KG1 (cell line): ENCODE data around the gene TCF21.
A peak's percentile ranks its signal among the peaks of the same experiment; 100 is the strongest.
"Not testable (repeated sequence)": the region's sequence is repeated elsewhere in the genome, so short reads cannot be mapped to it uniquely, and the experiment has no call there.

Experiments
- DNase-seq: peaks from one replicate; lab custom pipeline; 2025; lab: John Stamatoyannopoulos, UW

The TCF21 gene

GRCh38 chr6:133923938-133924593, 35.2 kb downstream of the TCF21 start:
- peak; percentile 31 for DNase-seq

GRCh38 chr6:133931221-133931620, 42.3 kb downstream of the TCF21 start:
- not testable (repeated sequence) for DNase-seq

- DNase-seq, result not testable (repeated sequence)
Measured at GRCh38 chr6:133936352-133936751, 47.4 kb downstream of the TCF21 start.

GRCh38 chr6:133937909-133938308, 49.0 kb downstream of the TCF21 start:
- DNase-seq, result no peak

GRCh38 chr6:133938533-133938932, 49.6 kb downstream of the TCF21 start:
- DNase-seq, result no peak

- DNase-seq, result no peak
Measured at GRCh38 chr6:133939778-133940667, 51.1 kb downstream of the TCF21 start.
